ENCODE data around the gene OCA2.

- TF ChIP-seq CTCF (IDR thresholded peaks at IDR 0.05; ENCODE audit: insufficient read depth, low read length) (no peak), POLR2AphosphoS5 (IDR thresholded peaks at IDR 0.05; ENCODE audit: low read depth) (no peak)
Observed at GRCh38 chr15:28043691-28044091, 55.4 kb downstream of the OCA2 start.

Data from HL-60 (cell line).